ENCODE results near the gene CKB.

CKB gene

DNA sequence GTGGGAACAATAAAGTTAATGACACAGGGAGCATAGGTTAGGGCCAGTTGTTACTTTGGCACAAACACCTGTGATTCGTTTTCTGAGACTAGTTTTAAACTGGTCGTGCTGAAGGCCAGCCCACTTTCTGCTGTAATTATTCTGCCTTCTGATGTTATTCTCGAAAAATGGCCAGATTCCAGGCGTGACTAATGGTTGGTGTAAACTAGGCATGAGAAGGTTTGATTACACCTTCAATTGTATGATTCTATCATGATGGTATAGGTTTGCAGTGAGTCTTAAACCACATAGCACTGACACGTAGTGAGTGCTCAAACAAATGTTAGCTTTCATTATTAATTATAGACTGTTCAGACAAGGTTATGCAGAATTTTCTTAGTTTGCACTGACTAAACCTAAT lies 39.0 kb downstream of the CKB start:
- DNase-seq: no peak

- DNase-seq: no peak
These were observed 42.0 kb downstream of the CKB start for GRCh38 chr14:103480595-103480994.

- no peak for DNase-seq
These were observed 46.0 kb downstream of the CKB start for GRCh38 chr14:103476631-103477030.

DNA sequence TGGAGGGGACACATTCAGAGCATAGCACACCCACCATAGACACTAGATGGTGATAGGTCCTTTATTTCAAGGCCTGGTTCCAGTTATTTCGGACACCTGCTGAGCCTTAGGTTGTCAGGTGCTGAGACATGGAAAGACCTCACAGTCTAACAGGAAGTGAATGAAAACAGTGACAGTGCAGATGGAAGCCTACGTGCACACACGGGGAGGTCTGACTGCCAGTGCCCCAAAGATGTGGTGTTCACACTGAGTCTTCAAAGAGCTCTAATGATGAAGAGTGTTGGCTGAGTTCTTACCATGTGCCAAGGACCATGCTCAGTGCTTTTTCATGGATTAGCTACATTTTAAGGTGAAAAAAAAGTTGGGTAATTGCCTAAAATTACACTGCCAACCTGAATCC lies 46.6 kb downstream of the CKB start:
- DNase-seq: no peak

GRCh38 chr14:103474893-103475292 lies 47.7 kb downstream of the CKB start:
- no peak for DNase-seq

DNA sequence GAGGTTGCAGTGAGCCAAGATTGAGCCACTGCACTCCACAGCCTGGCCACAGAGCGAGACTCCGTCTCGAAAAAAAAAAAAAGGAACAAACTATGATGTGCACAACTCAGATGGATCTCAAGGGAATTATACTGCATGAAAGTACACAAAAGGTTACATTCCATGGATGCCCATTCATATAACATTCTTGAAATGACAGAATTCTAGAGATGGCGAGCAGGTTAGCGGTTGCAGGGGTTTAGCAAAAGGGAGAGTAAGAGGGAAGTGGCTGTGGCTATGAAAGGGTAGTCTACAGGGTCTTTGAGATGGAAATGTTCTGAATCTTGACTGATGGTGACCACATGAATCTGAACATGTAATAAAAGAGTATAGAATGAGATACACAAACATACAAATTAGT lies 49.7 kb downstream of the CKB start:
- DNase-seq: no peak

Data from NCI-H446 (cell line).